Stimulated activated naive CD8-positive, alpha-beta T cell treated with anti-CD3 and anti-CD28 coated beads, Interleukin-15, amount 100 ng/mL, for 72 hours (primary cell): ENCODE data around the gene FERD3L.

Experiments used
- ATAC-seq: fragments of 150-1000 bp; cut with Tn5 transposase; 2 replicates; pipeline ENCODE4 v1.10.0; 2021; ENCODE audit warnings: mild to moderate bottlenecking, moderate library complexity
- DNase-seq, 2 donors: peaks; one replicate each; pipeline ENCODE4 v3.0.0; 2021 to 2022
- H3K27ac Mint-ChIP-seq, 2 donors: one replicate each; pipeline ENCODE4 v1.8.0; 2022; ENCODE audit warnings: mild to moderate bottlenecking in 2 of 2, mixed read lengths in 2 of 2, moderate library complexity in 2 of 2
- H3K27me3 Mint-ChIP-seq: one replicate; pipeline ENCODE4 v1.8.0; 2022; ENCODE audit warnings: mixed read lengths
- H3K4me1 Mint-ChIP-seq: one replicate; pipeline ENCODE4 v1.8.0; 2022; ENCODE audit warnings: mild to moderate bottlenecking, mixed read lengths
- H3K4me3 Mint-ChIP-seq, 2 donors: one replicate each; pipeline ENCODE4 v1.8.0; 2022; ENCODE audit warnings: mild to moderate bottlenecking in 2 of 2, mixed read lengths in 2 of 2, moderate library complexity in 1 of 2
- H3K9me3 Mint-ChIP-seq, 2 donors: one replicate each; pipeline ENCODE4 v1.8.0; 2022; ENCODE audit warnings: mixed read lengths in 2 of 2

FERD3L gene

DNA sequence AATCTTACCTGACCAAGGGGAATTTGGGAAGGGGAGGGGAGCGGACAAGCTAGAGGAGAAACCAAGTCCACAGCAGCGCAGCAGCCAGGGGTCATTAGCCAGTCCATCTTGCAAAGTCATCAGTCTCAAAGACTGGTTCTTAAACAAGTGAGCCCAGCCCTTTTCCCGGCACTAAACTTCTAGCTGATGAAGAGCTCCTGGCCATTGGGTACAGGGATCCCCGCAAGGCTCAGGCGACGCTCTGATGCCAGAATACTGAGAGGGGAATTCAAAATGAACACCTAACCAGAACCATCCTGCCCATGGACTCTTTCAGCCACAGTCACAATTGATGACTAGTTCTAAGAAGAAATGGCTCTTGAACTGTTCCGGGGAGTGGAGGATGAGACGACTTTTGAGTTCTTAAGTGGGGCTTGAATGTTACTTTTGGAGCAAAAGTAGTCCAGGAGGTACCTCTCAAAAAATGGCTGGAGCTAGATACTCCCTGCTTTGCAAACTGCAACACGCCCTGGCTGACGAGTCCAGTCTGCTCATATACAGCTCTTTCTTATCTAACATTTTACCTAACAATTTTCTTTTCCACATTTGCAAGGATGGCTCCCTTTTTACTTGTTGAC lies 25.2 kb downstream of the FERD3L start:
- Mint-ChIP-seq H3K27ac (no peak overlapping the region), H3K4me1 (peaks cover 6% of the 10 kb centered on the region), H3K27me3 (peaks cover 52% of the 10 kb centered on the region), H3K9me3 (no peaks in the 10 kb centered on the region), H3K4me3 (no peak overlapping the region)
- ATAC-seq = no peak
- DNase-seq = no peak

GRCh38 chr7:19119372-19119771 lies 25.8 kb downstream of the FERD3L start:
- H3K27me3 Mint-ChIP-seq = peaks cover 57% of the 10 kb centered on the region
- no peak for DNase-seq
- ATAC-seq = no peak
- no peak overlapping the region for H3K4me3 Mint-ChIP-seq
- no peaks in the 10 kb centered on the region for H3K9me3 Mint-ChIP-seq
- H3K27ac Mint-ChIP-seq = no peak overlapping the region
- peaks cover 6% of the 10 kb centered on the region for H3K4me1 Mint-ChIP-seq

DNA sequence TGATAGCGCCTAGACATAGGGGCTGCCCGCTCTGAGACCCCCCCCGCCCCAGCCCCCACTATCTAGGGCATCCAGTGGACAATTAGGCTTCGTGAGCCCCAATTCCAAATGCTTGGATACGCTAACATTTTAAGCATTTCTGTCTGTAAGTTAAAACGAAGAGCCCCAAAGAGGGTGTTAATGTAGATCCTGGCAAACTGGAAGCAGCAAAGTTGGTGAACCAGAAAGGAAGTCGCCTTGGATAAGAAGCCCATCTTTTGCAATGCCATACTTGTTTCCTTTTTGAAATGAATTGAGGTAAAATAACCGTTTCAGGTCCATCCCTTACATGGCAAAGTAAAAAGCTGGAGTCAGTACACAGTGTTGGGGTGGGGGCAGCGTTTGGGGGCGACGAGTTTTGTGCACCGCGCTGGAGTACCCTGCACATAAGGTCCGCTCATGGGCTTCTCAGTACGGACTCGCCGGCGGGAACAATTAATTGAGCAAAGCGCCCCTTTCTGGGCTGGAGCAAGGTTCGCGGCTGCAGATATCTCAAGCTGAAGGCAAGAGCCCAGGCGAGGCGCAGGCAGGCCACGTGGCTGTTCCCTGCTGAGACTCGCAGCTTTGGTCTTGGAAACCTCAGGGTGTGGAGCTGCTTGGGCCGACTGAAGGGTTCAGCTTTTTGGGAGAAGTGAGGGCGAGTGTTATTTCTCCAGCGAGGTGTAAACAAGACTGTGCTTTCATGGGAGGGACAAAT lies 26.4 kb downstream of the FERD3L start:
- Mint-ChIP-seq H3K4me1 (peaks cover 6% of the 10 kb centered on the region), H3K4me3 (no peak overlapping the region), H3K27ac (no peak overlapping the region), H3K9me3 (no peaks in the 10 kb centered on the region), H3K27me3 (peaks cover 63% of the 10 kb centered on the region)
- no peak for DNase-seq
- no peak for ATAC-seq

GRCh38 chr7:19117870-19118608 lies 27.2 kb downstream of the FERD3L start:
- peak overlapping the region; percentile 21 to 42 for H3K4me3 Mint-ChIP-seq
- peaks cover 69% of the 10 kb centered on the region for H3K27me3 Mint-ChIP-seq
- no peak for DNase-seq
- H3K4me1 Mint-ChIP-seq = peaks cover 6% of the 10 kb centered on the region
- no peak overlapping the region for H3K27ac Mint-ChIP-seq
- no peaks in the 10 kb centered on the region for H3K9me3 Mint-ChIP-seq
- peak; percentile 56 for ATAC-seq

DNA sequence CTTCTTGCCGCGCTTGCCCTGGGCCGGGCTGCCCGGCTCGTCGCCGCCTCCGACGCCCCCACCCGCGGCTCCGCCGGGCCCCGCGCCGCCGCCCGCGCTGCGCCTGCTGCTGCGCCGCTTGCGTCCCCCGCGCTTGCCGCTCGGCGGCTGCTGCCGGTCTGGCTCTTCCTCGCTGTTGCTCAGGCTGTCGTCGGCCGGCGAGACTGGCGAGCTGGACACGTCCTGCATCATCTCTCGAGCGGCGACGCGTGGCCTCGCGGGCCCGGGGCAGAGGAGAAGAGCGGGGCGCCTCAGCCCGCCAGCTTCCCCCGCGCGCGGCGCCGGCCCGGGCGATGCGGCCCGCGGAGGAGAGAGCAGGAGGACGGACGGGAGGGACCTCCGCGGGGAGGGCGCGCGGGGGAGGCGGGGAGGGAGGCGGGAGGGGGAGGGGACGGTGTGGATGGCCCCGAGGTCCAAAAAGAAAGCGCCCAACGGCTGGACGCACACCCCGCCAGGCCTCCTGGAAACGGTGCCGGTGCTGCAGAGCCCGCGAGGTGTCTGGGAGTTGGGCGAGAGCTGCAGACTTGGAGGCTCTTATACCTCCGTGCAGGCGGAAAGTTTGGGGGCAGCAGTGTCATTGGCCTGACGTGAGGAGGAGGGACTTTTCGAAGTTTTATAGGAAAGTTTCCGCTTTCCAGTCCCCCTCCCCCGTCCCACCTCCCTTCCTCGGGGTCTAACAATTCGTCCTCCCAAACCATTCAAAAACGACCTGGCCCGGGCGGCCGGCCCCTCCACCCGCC lies 27.9 kb downstream of the FERD3L start, which contains the start of gene TWIST1:
Gene TWIST1 (minus strand): TSS at position 546 of the 779 bp plus-strand sequence. CDS start 315 bp downstream, at position 231.
- peaks cover 77% of the 10 kb centered on the region for H3K27me3 Mint-ChIP-seq
- peak; percentile 65 for ATAC-seq
- H3K4me3 Mint-ChIP-seq = peak within 1 kb of the TSS; percentile 42 to 72
- H3K4me1 Mint-ChIP-seq = peaks cover 6% of the 10 kb centered on the region
- H3K9me3 Mint-ChIP-seq = no peaks in the 10 kb centered on the region
- no peak within 1 kb of the TSS for H3K27ac Mint-ChIP-seq
- DNase-seq = no peak

GRCh38 chr7:19116121-19117090 lies 28.8 kb downstream of the FERD3L start:
- H3K27me3 Mint-ChIP-seq = peaks cover 82% of the 10 kb centered on the region
- peak; percentile 44 for ATAC-seq
- H3K4me1 Mint-ChIP-seq = peaks cover 6% of the 10 kb centered on the region

GRCh38 chr7:19114551-19114855 lies 30.7 kb downstream of the FERD3L start:
- DNase-seq = no peak
- Mint-ChIP-seq H3K4me3 (no peak overlapping the region), H3K27me3 (peaks cover 82% of the 10 kb centered on the region)

More at GRCh38 chr7:19116121-19117090, 28.8 kb downstream of the FERD3L start:
- no peak for DNase-seq
- Mint-ChIP-seq H3K4me3 (peak overlapping the region; percentile 72 to 77), H3K27ac (no peak overlapping the region), H3K9me3 (no peaks in the 10 kb centered on the region)

DNA sequence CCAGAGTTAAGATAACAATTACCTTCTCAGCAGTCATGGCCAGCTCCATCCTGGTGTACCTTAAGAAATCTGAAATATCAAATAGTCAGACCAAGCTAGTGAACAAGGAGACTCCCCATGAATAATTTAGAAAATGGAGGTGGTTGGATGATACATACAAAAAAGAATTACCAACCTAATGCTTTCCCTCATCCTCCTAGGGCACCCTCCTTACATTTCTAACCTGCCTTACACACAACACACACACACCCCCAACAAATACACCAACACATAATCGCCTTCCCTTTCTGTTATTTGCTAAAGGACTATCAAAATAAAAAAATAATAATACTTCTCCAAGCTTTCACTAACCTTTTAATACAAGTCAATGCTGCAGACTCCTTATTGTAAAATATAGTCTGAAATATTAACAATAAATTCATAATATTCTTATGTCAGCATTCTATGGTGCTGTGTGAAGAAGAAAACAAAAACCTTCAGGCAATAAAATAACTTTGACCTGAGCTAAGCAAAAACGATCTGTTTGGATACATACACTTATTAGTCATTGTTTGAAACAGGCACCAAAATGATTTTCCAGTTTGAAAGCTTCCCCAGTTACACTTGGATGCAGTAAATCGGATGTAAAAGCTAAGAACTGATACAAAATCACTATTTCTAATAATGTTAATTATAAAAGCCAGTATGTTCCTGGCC lies 31.2 kb downstream of the FERD3L start:
- Mint-ChIP-seq H3K27me3 (peaks cover 82% of the 10 kb centered on the region), H3K4me3 (no peak overlapping the region)

More at GRCh38 chr7:19114551-19114855, 30.7 kb downstream of the FERD3L start:
- no peak for ATAC-seq
- peaks cover 6% of the 10 kb centered on the region for H3K4me1 Mint-ChIP-seq
- H3K27ac Mint-ChIP-seq = no peak overlapping the region
- H3K9me3 Mint-ChIP-seq = no peaks in the 10 kb centered on the region

DNA sequence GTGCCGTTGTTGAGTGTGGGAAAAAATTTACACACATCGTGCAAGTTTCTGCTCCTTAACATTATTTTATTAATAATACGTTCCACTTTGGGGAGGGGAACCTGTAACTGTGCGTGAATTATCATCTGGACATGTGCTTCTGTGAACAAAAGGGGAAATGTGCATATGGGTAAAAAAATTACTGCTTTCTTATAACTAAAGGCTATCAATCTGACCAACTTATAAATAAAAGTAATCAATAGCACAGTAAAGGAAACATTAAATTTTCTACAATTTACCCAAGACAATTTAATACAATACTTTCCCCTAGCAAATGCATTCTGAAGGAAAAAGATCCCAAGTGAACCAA lies 32.2 kb downstream of the FERD3L start:
- Mint-ChIP-seq H3K4me1 (peaks cover 9% of the 10 kb centered on the region), H3K27ac (no peak overlapping the region), H3K9me3 (no peaks in the 10 kb centered on the region), H3K4me3 (no peak overlapping the region), H3K27me3 (peaks cover 82% of the 10 kb centered on the region)
- ATAC-seq (no peak), DNase-seq (no peak)

More for the DNA sequence above, 31.2 kb downstream of the FERD3L start:
- DNase-seq (no peak), ATAC-seq (no peak)
- no peak overlapping the region for H3K27ac Mint-ChIP-seq
- H3K9me3 Mint-ChIP-seq = no peaks in the 10 kb centered on the region
- peaks cover 6% of the 10 kb centered on the region for H3K4me1 Mint-ChIP-seq

GRCh38 chr7:19112274-19113001 lies 32.8 kb downstream of the FERD3L start:
- H3K4me1 Mint-ChIP-seq = peaks cover 15% of the 10 kb centered on the region
- H3K9me3 Mint-ChIP-seq = no peaks in the 10 kb centered on the region
- H3K27ac Mint-ChIP-seq = peak overlapping the region in 1 of 2 donors; percentile 71
- no peak for ATAC-seq
- peaks cover 85% of the 10 kb centered on the region for H3K27me3 Mint-ChIP-seq
- no peak for DNase-seq
- H3K4me3 Mint-ChIP-seq = peak overlapping the region in 1 of 2 donors; percentile 13

DNA sequence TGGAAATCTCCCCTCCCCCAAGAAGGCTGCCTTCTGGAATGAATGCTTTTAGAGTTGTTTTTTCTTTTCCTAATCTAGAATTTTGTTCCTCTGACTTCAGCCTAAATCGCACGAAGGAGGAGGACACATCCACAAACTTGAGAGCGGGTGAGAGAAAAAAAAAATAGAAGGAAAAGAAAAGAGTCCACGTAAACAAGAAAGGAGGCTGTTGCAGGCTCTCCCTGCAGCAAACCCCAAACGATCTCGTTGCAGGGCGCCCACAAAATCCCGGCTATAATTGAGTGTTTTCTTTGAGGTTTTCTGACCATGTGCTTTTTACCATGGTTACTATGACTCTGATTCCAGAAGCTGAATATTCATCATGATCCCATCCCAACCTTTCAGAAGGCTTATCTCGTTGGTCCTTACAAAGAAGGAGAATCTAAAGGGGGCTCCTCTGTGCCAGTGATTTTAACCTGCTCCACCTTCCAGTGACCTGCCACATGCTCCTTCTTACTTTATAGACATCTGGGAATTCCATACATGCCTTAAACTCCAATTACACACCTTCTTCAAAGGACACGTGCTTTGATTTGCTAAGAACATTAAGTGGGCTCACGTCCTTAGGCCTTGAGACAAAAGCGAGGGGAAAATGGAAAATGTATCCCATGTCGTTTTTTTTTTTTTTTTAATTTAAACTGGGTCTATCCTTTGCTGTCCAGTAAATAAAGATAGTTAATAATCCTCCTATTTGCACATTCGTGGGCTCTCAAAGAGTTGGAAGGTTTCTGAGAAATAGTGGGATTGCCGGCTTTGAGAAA lies 33.5 kb downstream of the FERD3L start:
- DNase-seq (no peak), ATAC-seq (no peak)
- Mint-ChIP-seq H3K27me3 (peaks cover 92% of the 10 kb centered on the region), H3K4me3 (no peak overlapping the region), H3K9me3 (no peaks in the 10 kb centered on the region), H3K4me1 (peaks cover 18% of the 10 kb centered on the region), H3K27ac (no peak overlapping the region)

- peaks cover 92% of the 10 kb centered on the region for H3K27me3 Mint-ChIP-seq
- H3K4me1 Mint-ChIP-seq = peaks cover 18% of the 10 kb centered on the region
- H3K9me3 Mint-ChIP-seq = no peaks in the 10 kb centered on the region
- ATAC-seq (no peak), DNase-seq (no peak)
- H3K27ac Mint-ChIP-seq = no peak overlapping the region
- H3K4me3 Mint-ChIP-seq = no peak overlapping the region
Observed at GRCh38 chr7:19110776-19111175, 34.4 kb downstream of the FERD3L start.
